ENCODE measurements around the gene STEAP3.

STEAP3 gene

GRCh38 chr2:119304847-119305246, 81.2 kb downstream of the STEAP3 start:
- DNase-seq: no peak

- no peak for DNase-seq
These were observed 82.0 kb downstream of the STEAP3 start for GRCh38 chr2:119305497-119306195.

- DNase-seq: no peak
These were observed 82.6 kb downstream of the STEAP3 start for GRCh38 chr2:119306196-119306590.

GRCh38 chr2:119307419-119308140, 83.9 kb downstream of the STEAP3 start:
- no peak for DNase-seq

GRCh38 chr2:119308793-119309330, 85.2 kb downstream of the STEAP3 start:
- DNase-seq: no peak

- no peak for DNase-seq
These were observed 87.7 kb downstream of the STEAP3 start for GRCh38 chr2:119311371-119311770.

GRCh38 chr2:119311831-119312230, 88.2 kb downstream of the STEAP3 start:
- no peak for DNase-seq

Data from CD4-positive, alpha-beta T cell treated with Interleukin-6 for 4 hours (primary cell).